ENCODE measurements around the gene KIF3B. TPM values are rescaled to one million over a fixed set of nuclear protein-coding genes. Genes with fewer than 3 reads are reported as not detected.

KIF3B gene
- total RNA-seq, 1 donor from 2014 or later: 55.3 TPM

DNA sequence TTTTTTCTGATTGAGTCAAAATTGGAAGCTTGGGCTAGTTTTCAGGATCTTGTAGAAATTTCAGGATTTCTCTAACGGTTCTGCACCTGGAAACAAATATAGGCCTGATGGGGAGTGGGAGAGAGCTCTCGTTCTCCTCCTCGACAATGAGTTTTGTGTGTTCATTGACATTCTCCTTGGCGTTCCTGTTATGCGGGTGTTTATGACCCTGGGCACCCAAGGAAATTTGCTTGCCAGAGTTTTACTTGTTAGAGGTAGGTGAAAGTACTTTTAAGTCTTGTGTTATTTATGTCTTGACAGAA, 82.8 kb downstream of the KIF3B start:
- peaks cover 9% of the 10 kb centered on the region for H3K9me3 Mint-ChIP-seq (ENCODE audit: unreplicated experiment)
- no peaks in the 10 kb centered on the region for H3K36me3 Mint-ChIP-seq (ENCODE audit: unreplicated experiment)
- TF ChIP-seq, protein P1, sequence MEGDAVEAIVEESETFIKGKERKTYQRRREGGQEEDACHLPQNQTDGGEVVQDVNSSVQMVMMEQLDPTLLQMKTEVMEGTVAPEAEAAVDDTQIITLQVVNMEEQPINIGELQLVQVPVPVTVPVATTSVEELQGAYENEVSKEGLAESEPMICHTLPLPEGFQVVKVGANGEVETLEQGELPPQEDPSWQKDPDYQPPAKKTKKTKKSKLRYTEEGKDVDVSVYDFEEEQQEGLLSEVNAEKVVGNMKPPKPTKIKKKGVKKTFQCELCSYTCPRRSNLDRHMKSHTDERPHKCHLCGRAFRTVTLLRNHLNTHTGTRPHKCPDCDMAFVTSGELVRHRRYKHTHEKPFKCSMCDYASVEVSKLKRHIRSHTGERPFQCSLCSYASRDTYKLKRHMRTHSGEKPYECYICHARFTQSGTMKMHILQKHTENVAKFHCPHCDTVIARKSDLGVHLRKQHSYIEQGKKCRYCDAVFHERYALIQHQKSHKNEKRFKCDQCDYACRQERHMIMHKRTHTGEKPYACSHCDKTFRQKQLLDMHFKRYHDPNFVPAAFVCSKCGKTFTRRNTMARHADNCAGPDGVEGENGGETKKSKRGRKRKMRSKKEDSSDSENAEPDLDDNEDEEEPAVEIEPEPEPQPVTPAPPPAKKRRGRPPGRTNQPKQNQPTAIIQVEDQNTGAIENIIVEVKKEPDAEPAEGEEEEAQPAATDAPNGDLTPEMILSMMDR (IDR thresholded peaks at IDR 0.05; ENCODE audit: partially characterized antibody, unreplicated experiment): no peak
- peaks cover 15% of the 10 kb centered on the region for H3K27me3 Mint-ChIP-seq (ENCODE audit: unreplicated experiment)
- peaks cover 22% of the 10 kb centered on the region for H3K4me1 Mint-ChIP-seq (ENCODE audit: low read depth, unreplicated experiment)
- H3K27ac Mint-ChIP-seq (ENCODE audit: unreplicated experiment): no peak overlapping the region
- no peak for DNase-seq
- peak overlapping the region; percentile 85 for H3K4me3 Mint-ChIP-seq (ENCODE audit: unreplicated experiment)

DNA sequence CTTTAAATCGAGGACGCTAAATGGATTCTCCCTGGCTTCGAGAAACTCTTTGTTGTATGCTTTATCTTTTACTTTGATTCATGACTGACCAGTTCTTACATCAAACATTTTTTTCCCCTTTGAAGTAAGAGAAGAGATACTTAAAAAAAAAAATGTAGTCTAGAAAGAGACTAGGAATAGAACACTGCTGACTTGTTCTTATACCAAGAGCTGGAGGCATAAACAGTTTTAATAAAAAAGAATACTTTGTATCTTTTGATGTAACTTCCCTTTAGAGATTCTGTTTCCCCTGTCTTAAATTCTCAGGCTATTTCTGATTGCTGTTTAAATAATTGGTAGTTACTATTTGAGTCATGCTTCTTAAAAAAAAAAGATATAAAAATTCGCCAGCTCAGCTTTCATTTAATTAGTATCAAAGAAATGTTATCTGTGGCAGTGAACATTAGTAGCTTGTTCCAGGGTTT, 85.5 kb downstream of the KIF3B start:
- Mint-ChIP-seq H3K9me3 (ENCODE audit: unreplicated experiment) (peaks cover 5% of the 10 kb centered on the region), H3K4me3 (ENCODE audit: unreplicated experiment) (no peak overlapping the region), H3K27me3 (ENCODE audit: unreplicated experiment) (peaks cover 13% of the 10 kb centered on the region), H3K4me1 (ENCODE audit: low read depth, unreplicated experiment) (peaks cover 11% of the 10 kb centered on the region), H3K36me3 (ENCODE audit: unreplicated experiment) (no peaks in the 10 kb centered on the region), H3K27ac (ENCODE audit: unreplicated experiment) (no peak overlapping the region)
- DNase-seq: no peak
- TF ChIP-seq, protein P1 (IDR thresholded peaks at IDR 0.05; ENCODE audit: partially characterized antibody, unreplicated experiment): no peak

DNA sequence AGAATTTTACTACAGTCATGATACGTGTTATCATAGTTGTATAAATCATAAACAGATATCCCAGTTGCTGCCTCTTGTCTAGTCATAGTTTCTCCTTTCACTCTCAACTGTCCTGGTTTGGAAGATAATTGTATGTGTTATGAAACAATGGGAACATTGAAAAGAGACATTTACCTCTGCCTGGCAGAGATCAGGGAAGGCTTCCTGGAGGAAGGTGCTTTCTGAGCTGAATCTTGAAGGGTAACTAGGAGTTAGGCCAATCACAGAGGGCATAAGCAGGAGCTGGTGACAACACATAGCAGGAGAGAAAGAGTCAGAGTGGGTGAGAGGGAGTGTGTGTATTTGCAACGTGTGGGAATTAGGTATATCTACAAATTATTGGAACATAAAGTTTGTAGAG, 86.0 kb downstream of the KIF3B start:
- TF ChIP-seq, protein P1 (IDR thresholded peaks at IDR 0.05; ENCODE audit: partially characterized antibody, unreplicated experiment): no peak
- no peak overlapping the region for H3K4me3 Mint-ChIP-seq (ENCODE audit: unreplicated experiment)
- peaks cover 11% of the 10 kb centered on the region for H3K4me1 Mint-ChIP-seq (ENCODE audit: low read depth, unreplicated experiment)
- DNase-seq: no peak
- peaks cover 5% of the 10 kb centered on the region for H3K9me3 Mint-ChIP-seq (ENCODE audit: unreplicated experiment)
- no peaks in the 10 kb centered on the region for H3K36me3 Mint-ChIP-seq (ENCODE audit: unreplicated experiment)
- peaks cover 12% of the 10 kb centered on the region for H3K27me3 Mint-ChIP-seq (ENCODE audit: unreplicated experiment)
- no peak overlapping the region for H3K27ac Mint-ChIP-seq (ENCODE audit: unreplicated experiment)

DNA sequence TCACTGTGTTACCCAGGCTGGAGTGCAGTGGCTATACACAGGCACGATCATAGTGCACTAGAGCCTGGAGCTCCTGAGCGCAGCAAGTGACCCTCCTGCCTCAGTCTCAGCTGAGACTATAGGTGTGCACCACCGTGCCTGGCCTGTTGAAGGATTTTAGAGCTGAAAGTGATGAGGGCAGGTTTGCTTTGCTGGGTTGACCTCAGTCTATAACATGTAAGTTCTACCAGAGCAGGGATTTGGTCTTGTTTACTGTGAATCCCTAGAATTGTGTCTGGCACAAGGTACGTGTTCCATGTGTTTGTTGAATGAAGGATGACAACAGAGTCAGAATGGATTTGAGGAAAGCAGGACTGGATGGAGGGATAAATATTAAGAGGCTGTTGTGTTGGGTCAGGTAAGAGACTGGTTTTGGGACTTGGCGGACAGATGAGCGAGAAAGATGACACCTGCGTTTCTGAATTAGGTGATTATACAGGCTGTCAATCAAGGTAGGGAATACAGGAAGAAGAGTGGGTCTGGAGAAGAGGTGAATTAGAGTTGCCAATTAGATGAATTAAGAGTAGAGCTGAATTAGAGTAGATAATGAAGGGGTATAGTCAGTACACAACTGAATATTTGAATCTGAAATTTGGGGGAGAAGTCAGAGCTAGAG, 87.2 kb downstream of the KIF3B start:
- no peak overlapping the region for H3K4me3 Mint-ChIP-seq (ENCODE audit: unreplicated experiment)
- DNase-seq: no peak
- no peaks in the 10 kb centered on the region for H3K36me3 Mint-ChIP-seq (ENCODE audit: unreplicated experiment)

DNA sequence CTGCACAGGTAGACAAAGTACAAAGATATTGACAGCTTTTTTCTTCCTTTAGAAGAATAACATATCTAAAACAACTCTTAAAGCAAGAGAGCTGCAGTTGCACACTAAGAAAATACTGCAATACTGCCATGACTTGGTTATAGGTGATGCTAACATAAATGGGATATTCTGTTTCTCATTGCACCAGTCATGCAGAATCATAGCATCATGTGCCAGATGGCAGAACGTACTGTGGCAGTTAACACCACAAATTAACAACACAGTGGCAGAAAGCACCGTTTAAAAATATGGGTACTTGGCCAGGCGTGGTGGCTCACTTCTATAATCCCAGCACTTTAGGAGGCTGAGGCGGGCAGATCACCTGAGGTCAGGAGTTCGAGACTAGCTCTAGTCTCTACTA, 88.1 kb downstream of the KIF3B start:
- no peaks in the 10 kb centered on the region for H3K36me3 Mint-ChIP-seq (ENCODE audit: unreplicated experiment)
- H3K27ac Mint-ChIP-seq (ENCODE audit: unreplicated experiment): no peak overlapping the region
- H3K9me3 Mint-ChIP-seq (ENCODE audit: unreplicated experiment): peaks cover 2% of the 10 kb centered on the region
- no peak overlapping the region for H3K4me3 Mint-ChIP-seq (ENCODE audit: unreplicated experiment)
- H3K4me1 Mint-ChIP-seq (ENCODE audit: low read depth, unreplicated experiment): no peaks in the 10 kb centered on the region
- DNase-seq: no peak
- TF ChIP-seq, protein P1 (IDR thresholded peaks at IDR 0.05; ENCODE audit: partially characterized antibody, unreplicated experiment): no peak
- H3K27me3 Mint-ChIP-seq (ENCODE audit: unreplicated experiment): peaks cover 3% of the 10 kb centered on the region

More for the DNA sequence above, 87.2 kb downstream of the KIF3B start:
- TF ChIP-seq, protein P1 (IDR thresholded peaks at IDR 0.05; ENCODE audit: partially characterized antibody, unreplicated experiment): no peak
- H3K27ac Mint-ChIP-seq (ENCODE audit: unreplicated experiment): no peak overlapping the region
- H3K4me1 Mint-ChIP-seq (ENCODE audit: low read depth, unreplicated experiment): peaks cover 5% of the 10 kb centered on the region
- H3K27me3 Mint-ChIP-seq (ENCODE audit: unreplicated experiment): peaks cover 5% of the 10 kb centered on the region
- peaks cover 2% of the 10 kb centered on the region for H3K9me3 Mint-ChIP-seq (ENCODE audit: unreplicated experiment)
